NCI-H2171 treated with DMSO at 0.1 percent for 48 hours (cell line): Measurements from ENCODE around the gene USP40.

Experiments used
- DNase-seq: peaks from one replicate; lab custom pipeline; 2025; lab: John Stamatoyannopoulos, UW

USP40 gene

GRCh38 chr2:233492751-233493150 is 73.8 kb downstream of the USP40 start:
- DNase-seq = no peak

DNA sequence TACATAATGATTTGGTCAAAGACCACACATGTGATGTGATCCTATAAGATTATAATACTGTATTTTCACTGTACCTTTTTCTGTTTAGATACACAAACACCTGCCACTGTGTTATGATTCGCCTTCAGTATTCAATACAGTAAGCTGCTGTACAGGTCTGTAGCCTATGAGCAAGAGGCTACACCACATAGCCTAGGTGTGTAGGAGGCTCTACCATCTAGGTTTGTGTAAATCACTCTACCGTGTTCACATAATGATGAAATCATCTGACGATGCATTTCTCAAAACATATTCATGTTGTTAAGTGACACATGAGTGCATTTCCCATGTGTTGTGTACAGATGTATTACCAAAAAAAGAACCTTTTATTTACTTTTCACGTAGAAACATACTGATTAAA is 74.5 kb downstream of the USP40 start:
- no peak for DNase-seq

GRCh38 chr2:233491326-233491725 is 75.3 kb downstream of the USP40 start:
- DNase-seq = no peak

GRCh38 chr2:233490831-233491230 is 75.8 kb downstream of the USP40 start:
- DNase-seq = no peak

DNA sequence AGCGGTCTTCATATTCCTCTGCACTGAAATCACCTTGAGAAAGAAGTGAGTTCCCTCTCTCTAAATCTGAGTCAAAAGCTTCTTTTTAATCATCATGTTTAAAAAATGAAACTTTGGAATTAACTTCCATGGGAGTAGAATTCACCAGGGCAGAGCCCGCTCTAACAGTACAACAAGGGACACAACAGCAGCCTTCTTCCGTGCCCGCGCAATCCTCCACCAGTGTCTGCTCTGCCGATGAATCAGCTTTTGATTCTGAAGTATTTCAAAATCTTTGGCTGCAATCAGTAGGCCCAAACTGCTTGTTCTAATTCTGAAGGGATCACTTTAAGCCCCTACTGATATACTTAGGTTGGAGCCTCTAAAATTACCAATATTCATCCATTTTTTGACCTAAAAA is 76.9 kb downstream of the USP40 start:
- no peak for DNase-seq

DNA sequence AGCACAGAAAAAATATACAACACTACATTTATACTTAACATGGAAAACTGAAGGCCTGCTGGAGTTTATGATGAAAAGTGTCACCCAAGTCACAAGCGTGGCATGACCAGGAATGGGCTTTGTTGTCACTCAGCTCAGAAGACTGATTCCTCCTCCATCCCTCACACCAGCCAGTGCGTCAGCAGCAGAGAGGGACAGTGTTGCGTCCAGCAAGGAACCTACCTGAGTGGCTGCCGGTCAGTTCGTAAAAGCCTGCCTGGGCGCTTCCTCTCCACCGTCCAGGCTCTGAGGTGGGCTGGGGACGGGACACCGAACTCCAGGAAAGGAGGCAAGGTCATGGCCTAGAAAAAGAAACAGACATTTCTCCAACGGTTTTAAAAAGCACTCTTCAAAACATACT is 77.4 kb downstream of the USP40 start:
- no peak for DNase-seq

DNA sequence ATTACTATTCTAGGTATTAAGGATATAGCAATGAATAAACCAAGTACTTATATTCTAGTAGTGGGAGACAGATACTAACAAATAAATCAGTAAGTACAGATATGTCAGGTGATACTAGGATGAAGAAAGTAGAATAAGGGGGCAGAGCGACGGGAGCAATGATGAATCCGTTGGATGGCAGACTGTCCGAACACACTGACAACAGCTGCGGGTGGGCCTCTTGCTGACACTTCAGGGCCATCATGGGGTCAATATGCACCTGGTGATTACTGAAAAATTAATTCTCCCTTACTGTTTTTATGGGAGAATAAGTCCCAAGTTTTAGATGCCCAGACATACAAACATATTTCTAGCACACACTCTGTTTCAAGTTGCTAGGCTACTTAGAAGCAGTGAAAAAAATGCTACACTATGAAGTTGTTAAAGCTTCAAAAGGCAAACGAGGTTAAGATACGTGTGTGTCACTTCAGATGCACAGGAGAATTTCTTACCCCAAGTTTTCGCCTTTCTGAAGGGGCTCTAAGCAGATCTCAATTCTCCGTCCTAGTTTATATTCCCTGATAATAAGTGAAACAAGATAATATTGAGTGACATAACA is 78.7 kb downstream of the USP40 start:
- no peak for DNase-seq

GRCh38 chr2:233486778-233487552 is 79.6 kb downstream of the USP40 start:
- no peak for DNase-seq

DNA sequence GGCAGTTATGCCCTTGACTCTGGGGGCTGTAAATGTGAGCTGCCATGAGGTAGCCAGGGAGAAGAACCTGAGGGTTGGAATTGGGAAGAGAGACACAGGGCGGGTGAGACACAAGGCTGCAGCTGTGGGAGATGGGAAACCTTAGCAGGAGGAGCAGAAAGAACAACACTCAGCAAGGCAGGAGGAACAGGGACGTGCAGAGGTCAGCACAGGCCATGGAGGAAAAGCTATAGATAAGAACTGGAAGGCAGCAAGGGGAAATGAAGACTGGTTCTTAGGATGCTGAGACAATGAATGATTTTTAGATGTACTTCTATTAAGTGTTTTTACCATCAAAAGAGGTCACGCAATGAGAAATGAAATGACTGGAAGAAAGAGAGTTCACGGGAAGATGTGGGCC is 80.2 kb downstream of the USP40 start:
- DNase-seq = no peak

DNA sequence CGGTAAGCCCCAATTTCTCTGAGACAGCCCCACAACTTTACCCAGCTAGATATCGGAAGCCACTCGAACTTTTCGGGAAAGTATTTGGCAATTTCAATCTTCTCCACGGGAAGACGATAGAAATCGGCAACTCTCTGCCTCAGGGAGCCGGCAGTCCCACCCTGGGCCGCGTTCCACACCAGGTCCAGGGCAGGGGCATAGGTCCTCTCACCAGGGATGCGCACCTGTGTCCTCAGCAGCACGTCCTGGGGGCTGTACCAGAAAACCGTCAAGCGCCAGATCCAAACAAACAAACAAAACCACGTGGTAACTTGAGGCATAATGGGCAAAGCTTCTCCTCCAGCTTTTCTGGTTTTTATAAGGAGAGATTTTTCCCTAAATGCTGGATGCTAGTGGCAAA is 80.9 kb downstream of the USP40 start:
- DNase-seq = no peak

DNA sequence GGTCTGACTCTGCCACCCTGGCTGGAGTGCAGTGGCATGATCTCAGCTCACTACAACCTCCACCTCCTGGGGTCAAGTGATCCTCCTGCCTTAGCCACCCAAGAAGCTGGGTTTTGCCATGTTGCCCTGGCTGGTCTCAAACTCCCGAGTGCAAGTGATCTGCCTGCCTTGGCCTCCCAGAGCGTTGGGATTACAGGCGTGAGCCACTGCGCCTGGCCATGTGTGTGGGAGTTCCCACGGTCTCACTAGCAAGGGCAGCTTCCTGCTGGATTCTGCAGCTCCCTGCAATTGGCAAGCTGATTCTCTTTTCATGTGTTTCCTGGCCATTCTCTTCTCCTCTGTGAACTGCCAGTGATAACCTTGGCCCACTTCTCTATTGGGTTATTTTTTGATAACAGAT is 84.0 kb downstream of the USP40 start:
- DNase-seq = no peak

DNA sequence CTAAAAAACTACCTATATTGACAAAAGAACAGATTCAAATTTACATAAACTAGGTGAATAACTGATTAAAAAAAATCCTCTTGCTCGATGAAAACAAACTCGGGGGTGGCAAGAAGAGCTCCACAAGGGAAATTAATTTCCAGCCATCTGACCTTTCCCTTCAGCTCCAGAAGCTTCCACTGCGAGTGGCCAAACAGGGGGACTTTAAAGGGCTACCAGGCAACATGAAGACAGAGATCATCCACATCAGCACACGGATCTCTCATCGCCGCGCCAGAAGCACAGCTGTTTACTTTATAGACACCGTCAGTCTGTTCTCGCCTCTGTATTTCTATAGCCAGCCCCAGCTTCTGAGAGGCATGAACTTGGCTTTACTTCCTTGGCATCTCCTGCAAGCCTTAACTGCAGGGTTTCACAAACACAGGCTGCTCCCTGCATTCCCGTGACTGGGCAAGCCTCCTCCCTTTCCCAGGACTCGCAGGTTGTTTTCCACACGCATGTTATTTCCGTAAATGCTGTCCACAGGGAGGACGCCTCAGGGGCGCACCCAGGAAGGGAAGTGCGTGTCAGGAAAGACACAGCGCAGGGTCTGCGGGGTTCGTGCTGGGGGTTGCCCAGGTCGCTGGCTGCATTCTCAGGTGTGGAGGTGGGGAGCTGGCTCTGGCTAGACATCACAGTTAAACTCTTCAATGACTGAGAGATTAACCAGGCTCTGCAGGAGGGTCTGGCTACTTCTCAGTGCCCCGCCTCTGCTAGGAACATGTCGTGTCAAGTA is 85.0 kb downstream of the USP40 start:
- DNase-seq = no peak

DNA sequence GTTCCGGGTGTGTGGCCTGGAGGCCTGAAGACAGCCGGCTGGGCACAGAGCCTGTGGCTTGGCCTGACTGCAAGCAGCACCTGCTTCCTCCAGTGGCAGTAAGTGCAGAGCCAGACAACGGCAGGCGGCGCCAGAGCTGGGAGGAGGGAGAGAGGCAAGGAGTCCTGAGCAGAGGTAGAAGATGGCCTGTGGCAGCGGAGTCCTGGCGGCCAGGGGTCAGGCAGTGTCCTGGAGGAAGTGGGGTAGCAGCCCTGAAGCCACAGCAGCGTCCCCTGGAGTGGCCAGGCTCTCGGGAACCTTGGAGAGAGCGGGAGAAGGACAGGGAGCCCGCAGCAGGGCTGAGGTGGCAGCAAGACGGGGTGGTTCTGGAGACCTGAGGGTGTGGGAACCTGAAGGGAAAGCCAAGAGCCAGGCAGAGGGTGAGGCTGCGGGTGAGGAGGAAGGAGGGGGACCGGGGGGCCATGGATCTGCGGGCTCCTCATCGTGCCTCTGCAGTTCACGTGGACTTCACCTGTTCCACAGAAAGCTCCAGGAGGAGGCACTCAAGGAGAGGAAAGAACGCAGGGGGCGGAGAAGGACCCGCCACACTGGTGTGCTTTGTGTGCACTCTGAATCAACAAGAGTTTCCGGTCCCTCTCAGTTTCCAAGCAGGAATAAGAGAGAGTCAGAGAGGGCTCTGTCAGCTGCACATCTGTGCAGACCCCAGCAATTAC is 85.9 kb downstream of the USP40 start:
- no peak for DNase-seq

DNA sequence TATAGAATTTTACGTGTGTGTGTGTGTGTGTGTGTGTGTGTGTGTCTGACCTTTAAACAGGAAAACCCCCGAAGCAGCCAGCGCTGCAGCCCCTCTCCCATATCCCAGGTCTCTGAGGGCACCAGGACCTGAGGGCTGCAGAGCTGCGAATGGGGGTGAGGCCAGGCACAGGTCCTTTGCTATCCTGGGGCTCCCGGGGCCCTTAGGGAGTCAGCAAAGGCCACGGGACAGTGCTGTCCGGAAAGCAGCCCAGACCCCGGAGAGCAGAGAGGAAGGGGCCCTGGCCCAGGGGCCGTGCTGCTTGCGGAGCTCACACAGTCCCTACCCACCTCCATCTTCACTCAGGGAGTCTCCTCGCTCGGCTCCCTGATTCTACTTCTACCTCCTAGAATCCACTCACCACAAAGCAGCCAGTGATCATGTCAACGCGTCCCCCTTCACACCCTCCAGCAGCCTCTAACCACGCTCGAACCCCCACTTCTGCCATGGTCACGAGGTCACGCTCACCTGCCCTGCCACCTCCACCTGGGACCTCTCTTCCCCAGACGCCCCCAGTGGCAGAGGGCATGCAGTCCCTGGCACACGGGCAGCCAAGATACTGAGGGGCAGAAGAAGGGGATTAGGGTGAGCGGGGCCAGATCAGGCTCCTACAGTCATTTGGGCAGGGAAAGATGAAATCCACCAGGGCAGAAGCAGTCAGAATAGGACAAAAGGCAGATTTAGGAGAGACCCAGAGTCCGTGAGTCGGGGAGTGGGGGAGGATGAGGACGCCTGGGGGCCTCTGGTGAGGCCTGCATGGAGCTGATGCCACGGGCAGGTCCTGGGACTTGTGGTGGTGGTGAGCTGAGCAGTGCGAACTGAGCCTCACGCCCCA is 86.7 kb downstream of the USP40 start:
- DNase-seq = no peak

- DNase-seq = no peak
Measured at GRCh38 chr2:233477548-233478433, 88.8 kb downstream of the USP40 start.

- DNase-seq = no peak
Measured at GRCh38 chr2:233476651-233477547, 89.7 kb downstream of the USP40 start.

DNA sequence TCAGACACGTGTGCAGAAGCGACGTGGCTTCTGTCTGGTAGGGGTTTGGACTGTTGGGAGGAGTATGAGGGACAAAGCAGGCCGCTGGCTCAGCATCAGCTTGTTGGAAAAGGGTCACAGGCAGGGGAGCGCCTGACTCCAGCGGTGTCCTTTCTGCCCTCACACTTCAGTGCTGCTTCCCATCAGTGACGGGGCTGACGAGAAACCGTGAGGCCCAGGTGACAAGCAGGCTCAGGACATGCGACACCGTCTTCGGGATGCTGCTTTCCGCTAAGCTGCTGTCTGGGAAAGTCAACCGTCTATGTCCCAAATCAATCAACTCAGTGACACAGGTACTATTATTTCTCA is 90.5 kb downstream of the USP40 start:
- no peak for DNase-seq

- DNase-seq = no peak
Measured at GRCh38 chr2:233474308-233475160, 92.0 kb downstream of the USP40 start.

DNA sequence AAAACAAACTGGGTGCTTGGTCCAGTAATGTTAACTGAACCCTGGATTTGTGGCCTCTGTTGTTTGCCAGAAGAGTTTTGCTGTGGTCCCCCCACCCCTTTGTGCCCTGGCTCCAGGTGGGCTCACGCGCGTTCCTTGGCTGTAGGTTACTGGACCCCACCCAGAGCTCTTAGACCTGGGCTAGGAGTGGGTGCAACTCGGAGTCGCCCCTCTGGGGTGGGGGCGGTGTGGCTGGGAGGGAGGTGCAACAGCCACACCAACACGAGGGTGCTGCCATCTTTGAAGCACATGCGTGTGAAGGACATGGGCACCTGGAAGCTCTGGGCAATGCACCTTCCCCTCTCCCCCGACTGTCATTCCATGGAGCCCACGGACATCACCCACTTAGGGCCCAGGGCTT is 92.7 kb downstream of the USP40 start:
- DNase-seq = no peak
